CD8-positive, alpha-beta memory T cell (primary cell): ENCODE results near the gene FBXO7. TPM values are rescaled to one million over a fixed set of nuclear protein-coding genes. Genes with fewer than 3 reads are reported as not detected.

Source experiments
- CTCF ChIA-PET: fragments of 350-600 bp; sonication (Branson Sonifier 250); formaldehyde crosslinking; loops from one replicate; lab custom pipeline; 2021; ENCODE audit warnings: antibody characterized with exemption; lab: Charles Lee
- POLR2A ChIA-PET: fragments of 350-600 bp; sonication (Branson Sonifier 250); formaldehyde crosslinking; loops from one replicate; lab custom pipeline; 2021; ENCODE audit warnings: antibody characterized with exemption; lab: Charles Lee
- DNase-seq, 5 donors: peaks; one replicate each; pipeline versions ENCODE4 v3.0.0 to v3.0.0-alpha.2; 2020 to 2022; ENCODE audit warnings: mixed read lengths in 1 of 5
- H3K27ac ChIP-seq: one replicate; pipeline ENCODE4 v1.7.0; 2013; ENCODE audit warnings: low read depth, mild to moderate bottlenecking, low read length, moderate library complexity
- H3K27me3 ChIP-seq: 2 replicates; pipeline ENCODE4 v1.7.0; 2013; ENCODE audit warnings: low read length, mild to moderate bottlenecking; ENCODE audit not compliant: insufficient read depth, poor library complexity, severe bottlenecking
- H3K36me3 ChIP-seq: 2 replicates; pipeline ENCODE4 v1.7.0; 2013; ENCODE audit warnings: mild to moderate bottlenecking, low read length, moderate library complexity; ENCODE audit not compliant: insufficient read depth
- H3K4me1 ChIP-seq: 2 replicates; pipeline ENCODE4 v1.7.0; 2013; ENCODE audit warnings: mild to moderate bottlenecking, low read length, moderate library complexity; ENCODE audit not compliant: insufficient read depth
- H3K4me3 ChIP-seq: 2 replicates; pipeline ENCODE4 v1.7.0; 2013; ENCODE audit warnings: mild to moderate bottlenecking, low read length
- H3K9me3 ChIP-seq: 2 replicates; pipeline ENCODE4 v1.7.0; 2013; ENCODE audit warnings: mild to moderate bottlenecking, low read length
- H3K27ac Mint-ChIP-seq, 8 donors: one replicate each; pipeline ENCODE4 v1.8.0; 2020 to 2021; ENCODE audit warnings: mixed read lengths in 8 of 8, mild to moderate bottlenecking in 6 of 8, inconsistent platforms in 3 of 8, moderate library complexity in 3 of 8
- H3K27me3 Mint-ChIP-seq, 2 donors: one replicate each; pipeline ENCODE4 v1.8.0; 2020 to 2021; ENCODE audit warnings: mixed read lengths in 2 of 2, mild to moderate bottlenecking in 1 of 2, moderate library complexity in 1 of 2
- H3K36me3 Mint-ChIP-seq, 3 donors: one replicate each; pipeline ENCODE4 v1.8.0; 2020 to 2021; ENCODE audit warnings: mixed read lengths in 3 of 3, inconsistent platforms in 1 of 3, mild to moderate bottlenecking in 1 of 3
- H3K4me1 Mint-ChIP-seq, 3 donors: one replicate each; pipeline ENCODE4 v1.8.0; 2020 to 2021; ENCODE audit warnings: mixed read lengths in 3 of 3, inconsistent platforms in 1 of 3, mild to moderate bottlenecking in 1 of 3
- H3K4me3 Mint-ChIP-seq, 7 donors: one replicate each; pipeline ENCODE4 v1.8.0; 2020 to 2021; ENCODE audit warnings: mixed read lengths in 7 of 7, mild to moderate bottlenecking in 6 of 7, moderate library complexity in 4 of 7, inconsistent platforms in 2 of 7
- H3K9me3 Mint-ChIP-seq, 5 donors: one replicate each; pipeline ENCODE4 v1.8.0; 2020 to 2022; ENCODE audit warnings: mixed read lengths in 5 of 5, mild to moderate bottlenecking in 3 of 5, moderate library complexity in 2 of 5, inconsistent platforms in 1 of 5
- polyA plus RNA-seq: library from polyadenylated mRNA; unstranded; fragments of 300-500 nt; fragmentation: Illumina TruSeq; gene quantifications from one replicate; pipeline ENCODE4 v1.2.3, GENCODE V29; 2021
- total RNA-seq, 2 experiments: library from RNA; stranded (reverse); gene quantifications; one replicate each; pipeline ENCODE4 v1.2.3, GENCODE V29; 2021

Gene FBXO7
- total and polyA plus RNA-seq, 3 experiments from 2014 or later, result 79.7 to 166 (median 81.0) TPM

DNA sequence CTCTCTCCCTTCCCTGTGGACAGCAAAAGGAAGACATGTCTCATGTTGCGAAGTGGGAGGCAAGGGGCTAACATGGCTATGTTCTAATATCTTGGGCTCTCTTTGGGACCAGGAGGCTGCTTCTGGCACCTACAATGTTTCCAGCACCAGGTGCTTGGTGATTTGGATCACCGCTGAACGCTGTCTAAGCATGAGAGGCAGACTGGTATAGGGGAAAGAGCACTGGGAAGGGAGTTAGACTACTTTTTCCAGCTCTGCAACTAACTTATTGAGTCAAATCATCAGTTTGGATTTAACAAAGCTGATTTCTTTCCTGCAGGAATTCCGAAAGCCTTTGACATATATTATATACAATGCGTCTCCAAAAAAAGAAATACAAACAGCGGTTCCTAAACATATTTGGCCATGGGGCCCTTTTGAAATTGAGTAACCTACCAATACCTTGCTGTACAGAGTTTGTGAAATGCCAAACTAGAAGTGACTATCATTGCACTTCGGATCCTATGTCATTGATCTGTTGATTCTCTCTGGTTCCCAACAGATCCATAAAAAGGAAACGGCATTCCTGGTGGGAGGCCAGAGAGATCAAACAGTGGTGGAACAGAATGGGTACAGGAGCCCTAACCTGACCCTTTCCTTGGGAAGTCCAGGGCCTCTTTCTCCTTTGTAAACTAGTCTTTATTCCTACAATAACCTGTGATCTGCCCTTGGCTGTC, 37.8 kb downstream of the FBXO7 start:
- no peak for DNase-seq
- Mint-ChIP-seq H3K36me3 (peaks cover 0 to 4% (median 0%) of the 10 kb centered on the region in 3 donors), H3K27me3 (no peaks in the 10 kb centered on the region), H3K27ac (no peak overlapping the region), H3K9me3 (no peaks in the 10 kb centered on the region), H3K4me3 (no peak overlapping the region), H3K4me1 (no peaks in the 10 kb centered on the region)
- Histone ChIP-seq H3K4me1 (no peaks in the 10 kb centered on the region), H3K36me3 (no peaks in the 10 kb centered on the region), H3K4me3 (no peak overlapping the region), H3K27ac (no peak overlapping the region), H3K27me3 (peaks cover 4% of the 10 kb centered on the region), H3K9me3 (no peaks in the 10 kb centered on the region)
- CTCF ChIA-PET, result no interaction called here
- POLR2A ChIA-PET, result no interaction called here

DNA sequence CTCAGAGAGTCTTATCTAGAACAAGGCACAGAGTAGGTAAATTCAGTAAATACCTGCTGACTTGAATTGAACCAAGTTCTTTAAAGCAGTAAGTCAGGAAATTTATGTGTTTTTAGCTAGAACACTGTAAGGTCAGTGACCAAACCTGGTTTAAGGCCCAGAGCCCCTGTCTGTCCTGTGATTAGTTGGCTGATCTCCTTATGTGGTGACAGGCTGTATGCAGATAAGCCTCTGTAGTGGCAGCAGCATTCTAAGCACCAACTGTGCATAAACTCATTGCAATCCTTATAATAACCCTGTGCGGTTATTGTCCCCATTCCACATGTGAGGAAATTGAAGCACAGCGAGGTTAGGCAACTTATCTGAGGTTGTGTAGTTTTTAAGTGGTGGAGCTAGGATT, 40.5 kb downstream of the FBXO7 start:
- H3K4me1 ChIP-seq, result no peaks in the 10 kb centered on the region
- DNase-seq, result no peak
- ChIA-PET POLR2A (no interaction called here), CTCF (no interaction called here)
- Mint-ChIP-seq H3K9me3 (no peaks in the 10 kb centered on the region), H3K36me3 (no peaks in the 10 kb centered on the region), H3K4me3 (no peak overlapping the region), H3K27me3 (no peaks in the 10 kb centered on the region), H3K27ac (no peak overlapping the region), H3K4me1 (no peaks in the 10 kb centered on the region)
- no peaks in the 10 kb centered on the region for H3K9me3 ChIP-seq
- H3K27ac ChIP-seq, result no peak overlapping the region
- no peaks in the 10 kb centered on the region for H3K36me3 ChIP-seq
- H3K4me3 ChIP-seq, result no peak overlapping the region
- H3K27me3 ChIP-seq, result peaks cover 4% of the 10 kb centered on the region

- no peaks in the 10 kb centered on the region for H3K9me3 Mint-ChIP-seq
- no peak overlapping the region for H3K4me3 ChIP-seq
- CTCF ChIA-PET, result interaction anchor here (1.4 kb wide), 1 partner anchor 10 kb away, joined by 5 read pairs; no protein-coding TSS in a partner anchor
- no peaks in the 10 kb centered on the region for H3K36me3 ChIP-seq
- H3K4me1 Mint-ChIP-seq, result no peaks in the 10 kb centered on the region
- no peak for DNase-seq
- H3K4me1 ChIP-seq, result no peaks in the 10 kb centered on the region
- no peak overlapping the region for H3K27ac Mint-ChIP-seq
- no peaks in the 10 kb centered on the region for H3K27me3 Mint-ChIP-seq
- H3K27me3 ChIP-seq, result no peaks in the 10 kb centered on the region
- no peak overlapping the region for H3K4me3 Mint-ChIP-seq
- H3K27ac ChIP-seq, result no peak overlapping the region
- H3K36me3 Mint-ChIP-seq, result no peaks in the 10 kb centered on the region
- H3K9me3 ChIP-seq, result no peaks in the 10 kb centered on the region
- POLR2A ChIA-PET, result no interaction called here
Observed at GRCh38 chr22:32517488-32517887, 42.9 kb downstream of the FBXO7 start.

DNA sequence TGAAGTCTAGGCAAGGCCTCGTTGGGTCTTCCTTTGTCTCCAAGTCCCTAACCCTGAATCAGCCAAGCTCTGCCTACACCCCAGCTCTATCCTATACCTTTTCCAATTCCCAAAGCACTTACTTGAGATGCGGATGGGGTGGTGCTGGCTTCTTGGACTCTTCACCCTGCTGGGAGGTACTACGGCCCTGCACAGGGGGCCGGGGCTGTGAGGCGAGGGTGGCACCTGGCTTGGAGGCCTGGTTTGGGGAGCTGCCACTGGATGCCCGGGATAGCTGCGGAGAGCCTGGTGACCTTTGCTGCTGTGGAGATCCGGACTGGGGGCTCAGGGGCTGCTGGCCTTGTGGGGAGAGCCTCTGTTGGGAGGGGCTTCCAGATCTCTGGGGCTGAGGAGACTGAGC, 43.3 kb downstream of the FBXO7 start:
- Histone ChIP-seq H3K4me3 (no peak overlapping the region), H3K4me1 (no peaks in the 10 kb centered on the region), H3K36me3 (no peaks in the 10 kb centered on the region), H3K27me3 (no peaks in the 10 kb centered on the region), H3K9me3 (no peaks in the 10 kb centered on the region), H3K27ac (no peak overlapping the region)
- Mint-ChIP-seq H3K4me3 (no peak overlapping the region), H3K36me3 (no peaks in the 10 kb centered on the region), H3K4me1 (no peaks in the 10 kb centered on the region), H3K27me3 (no peaks in the 10 kb centered on the region), H3K9me3 (no peaks in the 10 kb centered on the region), H3K27ac (no peak overlapping the region)
- CTCF ChIA-PET, result interaction anchor here (1.4 kb wide), 1 partner anchor 10 kb away, joined by 5 read pairs; no protein-coding TSS in a partner anchor
- no peak for DNase-seq
- POLR2A ChIA-PET, result no interaction called here

DNA sequence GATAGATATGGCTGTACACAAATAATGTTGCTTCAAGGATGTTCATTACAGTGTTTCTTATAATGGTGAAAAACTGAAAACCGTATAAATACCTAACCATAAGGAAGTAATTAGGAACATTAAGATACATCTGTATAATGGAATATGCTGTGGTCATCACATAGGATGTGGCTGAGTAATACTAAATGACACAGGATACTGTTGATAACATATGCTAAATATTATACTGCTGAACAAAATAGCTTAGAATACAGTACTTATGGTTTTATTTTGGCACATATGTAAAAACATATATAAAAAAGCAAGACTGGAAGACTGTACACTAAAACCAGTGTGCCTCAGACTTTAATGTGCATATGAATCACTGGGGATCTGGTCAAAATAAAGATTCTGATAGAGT, 43.8 kb downstream of the FBXO7 start:
- H3K27me3 ChIP-seq, result no peaks in the 10 kb centered on the region
- no peaks in the 10 kb centered on the region for H3K9me3 Mint-ChIP-seq
- POLR2A ChIA-PET, result no interaction called here
- H3K27me3 Mint-ChIP-seq, result no peaks in the 10 kb centered on the region
- H3K36me3 Mint-ChIP-seq, result no peaks in the 10 kb centered on the region
- no peak for DNase-seq
- H3K9me3 ChIP-seq, result no peaks in the 10 kb centered on the region
- no peaks in the 10 kb centered on the region for H3K4me1 ChIP-seq
- no peak overlapping the region for H3K27ac Mint-ChIP-seq
- H3K4me3 Mint-ChIP-seq, result no peak overlapping the region
- H3K36me3 ChIP-seq, result no peaks in the 10 kb centered on the region
- CTCF ChIA-PET, result interaction anchor here (1.2 to 1.4 kb wide), 2 partner anchors 9 to 106 kb away, joined by 3 to 5 read pairs; partner anchors contain the start of gene RTCB
- H3K4me3 ChIP-seq, result no peak overlapping the region
- H3K27ac ChIP-seq, result no peak overlapping the region
- no peaks in the 10 kb centered on the region for H3K4me1 Mint-ChIP-seq

DNA sequence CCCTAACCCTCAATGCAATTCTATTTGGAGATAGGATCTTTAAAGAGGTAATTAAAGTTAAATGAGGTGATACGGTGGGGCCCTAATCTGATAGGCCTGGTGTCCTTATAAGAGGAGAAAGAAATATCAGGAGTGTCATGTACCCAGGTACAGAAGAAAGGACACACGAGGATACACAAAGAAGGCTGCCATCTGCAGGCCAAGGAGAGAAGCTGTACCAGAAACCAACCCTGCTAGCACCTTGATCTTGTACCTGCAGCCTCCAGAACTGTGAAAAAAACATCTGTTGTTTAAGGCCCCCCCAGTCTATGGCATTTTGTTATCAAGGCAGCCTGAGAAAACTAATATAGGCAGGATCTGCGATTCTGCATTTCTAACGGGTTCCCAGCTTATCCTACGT, 44.2 kb downstream of the FBXO7 start:
- H3K27ac Mint-ChIP-seq, result no peak overlapping the region

GRCh38 chr22:32520612-32521011, 46.0 kb downstream of the FBXO7 start:
- no peak overlapping the region for H3K27ac Mint-ChIP-seq
- no peak overlapping the region for H3K27ac ChIP-seq
- H3K27me3 ChIP-seq, result no peaks in the 10 kb centered on the region
- DNase-seq, result no peak
- H3K4me1 Mint-ChIP-seq, result no peaks in the 10 kb centered on the region
- no peaks in the 10 kb centered on the region for H3K9me3 ChIP-seq
- H3K36me3 Mint-ChIP-seq, result no peaks in the 10 kb centered on the region
- POLR2A ChIA-PET, result no interaction called here
- H3K4me3 Mint-ChIP-seq, result no peak overlapping the region
- no peaks in the 10 kb centered on the region for H3K36me3 ChIP-seq
- no peaks in the 10 kb centered on the region for H3K27me3 Mint-ChIP-seq
- no peaks in the 10 kb centered on the region for H3K4me1 ChIP-seq
- CTCF ChIA-PET, result no interaction called here
- no peak overlapping the region for H3K4me3 ChIP-seq
- no peaks in the 10 kb centered on the region for H3K9me3 Mint-ChIP-seq

More for the DNA sequence above, 44.2 kb downstream of the FBXO7 start:
- no peaks in the 10 kb centered on the region for H3K9me3 Mint-ChIP-seq
- no peaks in the 10 kb centered on the region for H3K9me3 ChIP-seq
- H3K36me3 ChIP-seq, result no peaks in the 10 kb centered on the region
- no peaks in the 10 kb centered on the region for H3K4me1 ChIP-seq
- H3K27me3 ChIP-seq, result no peaks in the 10 kb centered on the region
- H3K4me3 Mint-ChIP-seq, result no peak overlapping the region
- POLR2A ChIA-PET, result no interaction called here
- no peak overlapping the region for H3K27ac ChIP-seq
- no peak overlapping the region for H3K4me3 ChIP-seq
- no peaks in the 10 kb centered on the region for H3K4me1 Mint-ChIP-seq
- CTCF ChIA-PET, result interaction anchor here (1.2 kb wide), 1 partner anchor 107 kb away, joined by 3 read pairs; the partner anchor contains the start of gene RTCB
- H3K36me3 Mint-ChIP-seq, result no peaks in the 10 kb centered on the region
- no peaks in the 10 kb centered on the region for H3K27me3 Mint-ChIP-seq
- no peak for DNase-seq

DNA sequence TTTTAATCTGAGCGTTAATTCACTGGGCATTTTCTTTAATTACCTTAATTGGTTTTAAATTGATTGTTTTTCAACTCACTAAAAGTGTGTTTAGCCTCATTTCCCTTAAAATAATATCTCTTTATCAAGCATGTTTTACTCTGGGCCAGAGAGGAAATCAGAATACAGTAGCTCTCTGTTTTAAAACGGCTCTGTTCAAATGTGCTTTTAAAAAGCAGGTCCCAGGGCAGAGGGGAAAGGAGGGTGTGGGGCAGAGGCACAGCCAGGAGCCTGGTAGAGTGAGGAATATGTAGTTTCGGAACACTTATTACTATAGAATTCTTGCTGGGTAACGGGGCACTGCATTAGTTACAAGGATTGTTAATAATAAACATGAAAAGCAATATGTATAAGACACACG, 47.6 kb downstream of the FBXO7 start:
- Mint-ChIP-seq H3K27me3 (no peaks in the 10 kb centered on the region), H3K9me3 (no peaks in the 10 kb centered on the region), H3K4me1 (no peaks in the 10 kb centered on the region), H3K4me3 (no peak overlapping the region), H3K36me3 (no peaks in the 10 kb centered on the region), H3K27ac (no peak overlapping the region)
- CTCF ChIA-PET, result no interaction called here
- no peak overlapping the region for H3K27ac ChIP-seq
- no peak for DNase-seq
- no peaks in the 10 kb centered on the region for H3K36me3 ChIP-seq
- H3K4me1 ChIP-seq, result no peaks in the 10 kb centered on the region
- no peak overlapping the region for H3K4me3 ChIP-seq
- no peaks in the 10 kb centered on the region for H3K9me3 ChIP-seq
- POLR2A ChIA-PET, result no interaction called here
- H3K27me3 ChIP-seq, result no peaks in the 10 kb centered on the region
